HEK293T (cell line): Measurements from ENCODE around the gene PCNX2.

Experiments used
- CTCF ChIA-PET: fragments of 350-600 bp; formaldehyde crosslinking; extraction: SDS; loops from one replicate; lab custom pipeline; 2021; ENCODE audit warnings: antibody characterized with exemption, inconsistent platforms; lab: Yijun Ruan, JAX
- POLR2A ChIA-PET: fragments of 350-600 bp; formaldehyde crosslinking; extraction: SDS; loops from one replicate; lab custom pipeline; 2020; ENCODE audit warnings: antibody characterized with exemption, inconsistent platforms; lab: Yijun Ruan, JAX
- DNase-seq: peaks from one replicate; pipeline ENCODE4 v3.0.0; 2012; ENCODE audit warnings: mixed read lengths; ENCODE audit errors: extremely low spot score
- ARNT ChIP-seq: fragments of 450-650 bp; IDR thresholded peaks from 2 replicates; pipeline ENCODE4 v1.6.1; 2017; ENCODE audit warnings: mild to moderate bottlenecking
- BHLHE40 ChIP-seq: fragments of 450-650 bp; IDR thresholded peaks from 2 replicates; pipeline ENCODE4 v1.6.1; 2016; ENCODE audit warnings: mild to moderate bottlenecking, moderate library complexity, borderline replicate concordance
- CTBP1 ChIP-seq: fragments of 450-650 bp; IDR thresholded peaks from 2 replicates; pipeline ENCODE4 v1.6.1; 2016; ENCODE audit warnings: borderline replicate concordance
- ELF4 ChIP-seq: fragments of 450-650 bp; IDR thresholded peaks from 2 replicates; pipeline ENCODE4 v1.6.1; 2017; ENCODE audit warnings: antibody characterized with exemption
- FOXA1 ChIP-seq: fragments of 450-650 bp; IDR thresholded peaks from 2 replicates; pipeline ENCODE4 v1.6.1; 2016; ENCODE audit warnings: mild to moderate bottlenecking
- FOXK2 ChIP-seq: fragments of 450-650 bp; IDR thresholded peaks from 2 replicates; pipeline ENCODE4 v1.6.1; 2016; ENCODE audit warnings: mild to moderate bottlenecking
- FOXM1 ChIP-seq: fragments of 450-650 bp; IDR thresholded peaks from 2 replicates; pipeline ENCODE4 v1.6.1; 2017; ENCODE audit warnings: mild to moderate bottlenecking, borderline replicate concordance
- HDGF ChIP-seq: fragments of 450-650 bp; IDR thresholded peaks from 2 replicates; pipeline ENCODE4 v1.6.1; 2017; ENCODE audit warnings: antibody characterized with exemption, borderline replicate concordance
- L3MBTL2 ChIP-seq: fragments of 450-650 bp; conservative IDR thresholded peaks from 2 replicates; pipeline ENCODE4 v1.6.1; 2016; ENCODE audit warnings: mild to moderate bottlenecking
- LEF1 ChIP-seq: fragments of 450-650 bp; IDR thresholded peaks from 2 replicates; pipeline ENCODE4 v1.6.1; 2017; ENCODE audit warnings: mild to moderate bottlenecking, borderline replicate concordance
- NFRKB ChIP-seq: fragments of 450-650 bp; IDR thresholded peaks from 2 replicates; pipeline ENCODE4 v1.6.1; 2016; ENCODE audit warnings: mild to moderate bottlenecking, moderate library complexity
- PKNOX1 ChIP-seq: fragments of 450-650 bp; IDR thresholded peaks from 2 replicates; pipeline ENCODE4 v1.6.1; 2016
- SP1 ChIP-seq: fragments of 450-650 bp; IDR thresholded peaks from 2 replicates; pipeline ENCODE4 v1.6.1; 2017
- SUZ12 ChIP-seq: fragments of 450-650 bp; IDR thresholded peaks from 2 replicates; pipeline ENCODE4 v1.6.1; 2016; ENCODE audit warnings: mild to moderate bottlenecking
- TARDBP ChIP-seq: fragments of 450-650 bp; IDR thresholded peaks from 2 replicates; pipeline ENCODE4 v1.6.1; 2016
- ZNF384 ChIP-seq: fragments of 450-650 bp; IDR thresholded peaks from 2 replicates; pipeline ENCODE4 v1.6.1; 2016

PCNX2 gene

GRCh38 chr1:233295237-233295974, at the start of gene PCNX2:
PCNX2 (minus strand) TSS chr1:233295725; CDS start chr1:233295478, 247 bp downstream.
- 0 out of 2 replicates have a peak, but pooled peaks have one; percentile 12 for TF ChIP-seq L3MBTL2
- TF ChIP-seq FOXA1: no peak
- TF ChIP-seq CTBP1: peak; percentile 80
- peak; percentile 94 for TF ChIP-seq ZNF384
- peak; percentile 40; the same call in 1 of the 2 replicates for TF ChIP-seq LEF1
- TF ChIP-seq FOXK2: no peak
- ChIA-PET CTCF (no interaction called here), POLR2A (no interaction called here)
- peak; percentile 93 for DNase-seq

- no peak for TF ChIP-seq ELF4
- TF ChIP-seq SUZ12: no peak
- TF ChIP-seq LEF1: no peak
- no peak for TF ChIP-seq FOXK2
- CTCF ChIA-PET: no interaction called here
- POLR2A ChIA-PET: no interaction called here
- no peak for DNase-seq
Observed at GRCh38 chr1:233343262-233343661, 47.7 kb upstream of the PCNX2 start.

GRCh38 chr1:233342086-233342485, 46.6 kb upstream of the PCNX2 start:
- no peak for TF ChIP-seq BHLHE40
- TF ChIP-seq ELF4: no peak
- no peak for TF ChIP-seq TARDBP
- no peak for TF ChIP-seq PKNOX1
- no peak for TF ChIP-seq SP1
- TF ChIP-seq FOXA1: no peak
- no peak for TF ChIP-seq CTBP1
- TF ChIP-seq FOXM1: no peak
- TF ChIP-seq ARNT: no peak
- TF ChIP-seq LEF1: no peak
- TF ChIP-seq NFRKB: no peak
- no peak for TF ChIP-seq ZNF384
- TF ChIP-seq SUZ12: no peak
- no peak for TF ChIP-seq HDGF
- no peak for TF ChIP-seq L3MBTL2
- TF ChIP-seq FOXK2: no peak
- ChIA-PET CTCF (no interaction called here), POLR2A (interaction anchor here (1.1 kb wide), 1 partner anchor 13 kb away, joined by 3 read pairs; no protein-coding TSS in a partner anchor)
- no peak for DNase-seq

GRCh38 chr1:233340966-233341516, 45.5 kb upstream of the PCNX2 start:
- TF ChIP-seq BHLHE40 (no peak), ARNT (no peak), FOXM1 (no peak), CTBP1 (no peak), SP1 (no peak), LEF1 (no peak), FOXK2 (no peak), PKNOX1 (no peak), L3MBTL2 (no peak), TARDBP (no peak), HDGF (no peak), NFRKB (no peak), ZNF384 (no peak)
- ChIA-PET POLR2A (interaction anchor here (1.1 kb wide), 1 partner anchor 12 kb away, joined by 3 read pairs; no protein-coding TSS in a partner anchor), CTCF (no interaction called here)
- DNase-seq: no peak

- ChIA-PET POLR2A (no interaction called here), CTCF (no interaction called here)
- TF ChIP-seq LEF1: no peak
- TF ChIP-seq ELF4: no peak
- TF ChIP-seq CTBP1: no peak
- no peak for TF ChIP-seq SP1
- no peak for TF ChIP-seq ARNT
- TF ChIP-seq NFRKB: no peak
- no peak for TF ChIP-seq ZNF384
Observed at GRCh38 chr1:233340031-233340555, 44.6 kb upstream of the PCNX2 start.

GRCh38 chr1:233338102-233338501, 42.6 kb upstream of the PCNX2 start:
- TF ChIP-seq FOXA1 (no peak), FOXK2 (no peak), BHLHE40 (no peak)
- CTCF ChIA-PET: no interaction called here
- POLR2A ChIA-PET: no interaction called here
- no peak for DNase-seq

More at GRCh38 chr1:233340031-233340555, 44.6 kb upstream of the PCNX2 start:
- DNase-seq: no peak

GRCh38 chr1:233337505-233337904, 42.0 kb upstream of the PCNX2 start:
- DNase-seq: no peak
- TF ChIP-seq ZNF384 (no peak), FOXA1 (no peak), CTBP1 (no peak), LEF1 (no peak), FOXK2 (no peak), FOXM1 (no peak), TARDBP (no peak), SP1 (no peak), HDGF (no peak), SUZ12 (no peak), BHLHE40 (no peak), L3MBTL2 (no peak), PKNOX1 (no peak), ELF4 (no peak), ARNT (no peak)
- CTCF ChIA-PET: no interaction called here
- POLR2A ChIA-PET: no interaction called here
